Measurements from ENCODE around the gene MYL5. TPM values are rescaled to one million over a fixed set of nuclear protein-coding genes. Genes with fewer than 3 reads are reported as not detected.
A peak's percentile ranks its signal among the peaks of the same experiment; 100 is the strongest.

Gene MYL5
- total RNA-seq, 2 experiments from 2014 or later: 14.7 to 17.8 TPM

GRCh38 chr4:663438-664428, 10.6 kb upstream of the MYL5 start:
- Mint-ChIP-seq H3K9me3 (no peaks in the 10 kb centered on the region), H3K4me1 (ENCODE audit: low read depth) (peaks cover 21% of the 10 kb centered on the region), H3K36me3 (ENCODE audit: low read depth) (peaks cover 8% of the 10 kb centered on the region), H3K27ac (peak overlapping the region; percentile 88), H3K27me3 (no peaks in the 10 kb centered on the region), H3K4me3 (peak overlapping the region; percentile 81)
- DNase-seq (peak; percentile 89), ATAC-seq (peak; percentile 85)
- ChIA-PET CTCF (interaction anchor here (0.9 to 3.2 kb wide), 3 partner anchors 10 to 79 kb away, joined by 3 to 7 read pairs (median 3); partner anchors contain the start of gene ATP5ME), POLR2A (interaction anchor here (0.7 to 4.6 kb wide), 5 partner anchors 10 to 346 kb away, joined by 3 to 34 read pairs (median 3); partner anchors contain the start of genes ATP5ME and MYL5)
- TF ChIP-seq CTCF (IDR thresholded peaks at IDR 0.05): no peak
- intact Hi-C loops (cut with micrococcal nuclease): no loop called here

- ATAC-seq: no peak
- ChIA-PET POLR2A (interaction anchor here (0.7 to 4.6 kb wide), 2 partner anchors 9 to 42 kb away, joined by 3 to 34 read pairs; partner anchors contain the start of genes ATP5ME and MYL5), CTCF (interaction anchor here (0.9 to 3.2 kb wide), 3 partner anchors 12 to 78 kb away, joined by 3 to 7 read pairs (median 3); no protein-coding TSS in a partner anchor)
- peaks cover 21% of the 10 kb centered on the region for H3K4me1 Mint-ChIP-seq (ENCODE audit: low read depth)
- H3K36me3 Mint-ChIP-seq (ENCODE audit: low read depth): peaks cover 7% of the 10 kb centered on the region
- no peaks in the 10 kb centered on the region for H3K9me3 Mint-ChIP-seq
- TF ChIP-seq CTCF (IDR thresholded peaks at IDR 0.05): no peak
- intact Hi-C loops (cut with micrococcal nuclease): no loop called here
- peak overlapping the region; percentile 88 for H3K27ac Mint-ChIP-seq
- no peaks in the 10 kb centered on the region for H3K27me3 Mint-ChIP-seq
- DNase-seq: no peak
- H3K4me3 Mint-ChIP-seq: peak overlapping the region; percentile 81
Measured at GRCh38 chr4:664713-665231, 9.6 kb upstream of the MYL5 start.

GRCh38 chr4:665381-665750, 9.0 kb upstream of the MYL5 start:
- POLR2A ChIA-PET: interaction anchor here (4.6 kb wide), 1 partner anchor 8 kb away, joined by 34 read pairs; the partner anchor contains the start of genes ATP5ME and MYL5
- ATAC-seq (no peak), DNase-seq (no peak)
- Mint-ChIP-seq H3K4me3 (peak overlapping the region; percentile 81), H3K27me3 (no peaks in the 10 kb centered on the region), H3K36me3 (ENCODE audit: low read depth) (peaks cover 3% of the 10 kb centered on the region), H3K27ac (no peak overlapping the region), H3K4me1 (ENCODE audit: low read depth) (peaks cover 21% of the 10 kb centered on the region), H3K9me3 (no peaks in the 10 kb centered on the region)
- no peak for TF ChIP-seq CTCF (IDR thresholded peaks at IDR 0.05)
- CTCF ChIA-PET: interaction anchor here (1.0 to 3.2 kb wide), 2 partner anchors 13 to 62 kb away, joined by 3 to 7 read pairs; no protein-coding TSS in a partner anchor
- intact Hi-C loops (cut with micrococcal nuclease): no loop called here

- no peak overlapping the region for H3K4me3 Mint-ChIP-seq
- no peak for DNase-seq
- H3K4me1 Mint-ChIP-seq (ENCODE audit: low read depth): peaks cover 21% of the 10 kb centered on the region
- ChIA-PET CTCF (interaction anchor here (0.8 to 3.2 kb wide), 2 partner anchors 8 to 63 kb away, joined by 3 to 7 read pairs; partner anchors contain the start of genes ATP5ME and MYL5), POLR2A (interaction anchor here (4.6 kb wide), 1 partner anchor 8 kb away, joined by 34 read pairs; the partner anchor contains the start of genes ATP5ME and MYL5)
- H3K36me3 Mint-ChIP-seq (ENCODE audit: low read depth): peaks cover 7% of the 10 kb centered on the region
- H3K27ac Mint-ChIP-seq: no peak overlapping the region
- intact Hi-C loops (cut with micrococcal nuclease): no loop called here
- no peak for ATAC-seq
- H3K9me3 Mint-ChIP-seq: no peaks in the 10 kb centered on the region
- no peaks in the 10 kb centered on the region for H3K27me3 Mint-ChIP-seq
- TF ChIP-seq CTCF (IDR thresholded peaks at IDR 0.05): no peak
Measured at GRCh38 chr4:665751-666435, 8.4 kb upstream of the MYL5 start.

Data from activated CD8-positive, alpha-beta T cell treated with anti-CD3 and anti-CD28 coated beads for 36 hours (primary cell).